GM19238 (cell line): ENCODE data around the gene GPR78.
"Not testable (repeated sequence)": the region's sequence is repeated elsewhere in the genome, so short reads cannot be mapped to it uniquely, and the experiment has no call there.

Experiments
- DNase-seq: peaks from one replicate; pipeline ENCODE4 v3.0.0; 2011; ENCODE audit warnings: low spot score; ENCODE audit not compliant: insufficient read length

The GPR78 gene

GRCh38 chr4:8560265-8561047 is 19.7 kb upstream of the GPR78 start:
- DNase-seq: no peak

GRCh38 chr4:8564595-8564994 is 15.6 kb upstream of the GPR78 start:
- DNase-seq: no peak

- DNase-seq: no peak
Observed at GRCh38 chr4:8568068-8568668, 12.0 kb upstream of the GPR78 start.

GRCh38 chr4:8570201-8570600 is 10.0 kb upstream of the GPR78 start:
- no peak for DNase-seq

- DNase-seq: no peak
Observed at GRCh38 chr4:8571702-8572685, 8.2 kb upstream of the GPR78 start.

GRCh38 chr4:8573266-8573665 is 6.9 kb upstream of the GPR78 start:
- DNase-seq: no peak

GRCh38 chr4:8574796-8575370 is 5.3 kb upstream of the GPR78 start:
- DNase-seq: no peak

GRCh38 chr4:8575457-8575856 is 4.7 kb upstream of the GPR78 start:
- DNase-seq: no peak

GRCh38 chr4:8576591-8576990 is 3.6 kb upstream of the GPR78 start:
- DNase-seq: not testable (repeated sequence)

- no peak for DNase-seq
Observed at GRCh38 chr4:8577046-8577445, 3.1 kb upstream of the GPR78 start.

- DNase-seq: no peak
Observed at GRCh38 chr4:8577972-8578371, 2.2 kb upstream of the GPR78 start.

GRCh38 chr4:8578717-8579116 is 1.5 kb upstream of the GPR78 start:
- no peak for DNase-seq

GRCh38 chr4:8579526-8580320 is 469 bp upstream of the GPR78 start:
- no peak for DNase-seq

- no peak for DNase-seq
Observed at GRCh38 chr4:8581094-8581861, 1.1 kb downstream of the GPR78 start.

- no peak for DNase-seq
Observed at GRCh38 chr4:8582016-8582415, 1.8 kb downstream of the GPR78 start.

- no peak for DNase-seq
Observed at GRCh38 chr4:8582436-8582835, 2.2 kb downstream of the GPR78 start.

- DNase-seq: no peak
Observed at GRCh38 chr4:8582941-8583654, 2.9 kb downstream of the GPR78 start.

GRCh38 chr4:8583655-8584025 is 3.4 kb downstream of the GPR78 start:
- no peak for DNase-seq

- DNase-seq: no peak
Observed at GRCh38 chr4:8585186-8585585, 5.0 kb downstream of the GPR78 start.
